Stomach (tissue), 4 donors: ENCODE results near the gene ZNF831.

Experiments used
- CTCF ChIP-seq, 7 experiments: fragments of 450-650 bp in 4 of 7; fragments of 200-600 bp in 3 of 7; sonication (generic) in 3 of 7; IDR thresholded peaks; one replicate each; pipeline ENCODE4 v1.5.1; 2016 to 2019; ENCODE audit warnings: antibody characterized with exemption in 7 of 7, control low read depth in 2 of 7, mild to moderate bottlenecking in 1 of 7
- EP300 ChIP-seq: sonication (generic); formaldehyde crosslinking; IDR thresholded peaks from one replicate; pipeline ENCODE4 v1.6.1; 2017; ENCODE audit warnings: antibody characterized with exemption
- POLR2A ChIP-seq, 4 donors: fragments of 450-650 bp; IDR thresholded peaks; one replicate each; pipeline ENCODE4 v1.6.1; 2016; ENCODE audit warnings: antibody characterized with exemption in 4 of 4, control low read depth in 2 of 4, mild to moderate bottlenecking in 1 of 4, moderate library complexity in 1 of 4
- POLR2AphosphoS5 ChIP-seq, 3 donors: sonication (generic); formaldehyde crosslinking; IDR thresholded peaks; one replicate each; pipeline ENCODE4 v1.6.1; 2016; ENCODE audit warnings: antibody characterized with exemption in 3 of 3

DNA sequence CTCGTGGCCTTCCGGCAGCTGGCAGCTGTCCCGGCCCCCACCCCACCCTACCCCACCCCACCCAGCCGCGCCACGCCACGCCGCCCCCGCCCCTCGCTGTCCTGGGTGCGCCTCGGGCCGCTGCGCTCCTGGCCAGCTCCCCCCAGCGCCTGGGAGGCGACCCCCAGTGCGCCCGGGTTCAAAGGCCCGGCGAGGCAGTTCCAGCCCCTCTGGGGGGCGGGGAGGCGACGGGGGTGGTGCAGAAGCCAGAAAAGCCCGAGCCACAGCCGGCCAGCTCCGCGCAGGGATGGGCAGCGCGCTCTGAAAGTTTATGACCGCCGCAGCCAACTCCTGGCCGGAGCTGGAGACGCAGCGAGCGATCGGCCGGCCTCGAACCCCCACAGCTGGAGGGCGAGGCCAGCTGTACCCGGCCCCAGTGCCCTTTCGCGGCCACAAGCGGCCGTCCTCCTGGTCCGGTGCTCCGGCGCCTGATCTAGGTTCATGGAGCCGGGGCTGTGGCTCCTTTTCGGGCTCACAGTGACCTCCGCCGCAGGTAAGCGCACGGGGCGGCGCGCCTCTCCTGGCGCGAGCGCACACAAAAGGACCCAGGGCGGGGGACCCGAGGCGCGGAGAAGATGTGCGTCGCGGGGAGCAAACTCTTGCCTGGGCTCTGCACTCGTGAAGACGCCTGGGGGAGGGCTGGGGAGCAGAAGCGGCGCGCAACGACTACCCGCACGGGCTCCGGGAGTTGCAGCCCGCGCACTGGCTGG lies 136.9 kb downstream of the ZNF831 start, which contains the start of gene EDN3:
- TF ChIP-seq CTCF (IDR thresholded peaks at IDR 0.05) = no peak
- TF ChIP-seq POLR2A (IDR thresholded peaks at IDR 0.05) = no peak
- TF ChIP-seq POLR2AphosphoS5 (IDR thresholded peaks at IDR 0.05) = no peak
- TF ChIP-seq EP300 = no peak
